G401 (cell line): ENCODE results near the gene RETREG2. TPM values are rescaled to one million over a fixed set of nuclear protein-coding genes. Genes with fewer than 3 reads are reported as not detected.
A peak's percentile ranks its signal among the peaks of the same experiment; 100 is the strongest.

ENCODE experiments used
- DNase-seq: peaks from one replicate; pipeline ENCODE4 v3.0.0-alpha.2; 2015; ENCODE audit warnings: low spot score
- in situ Hi-C: cut with HindIII; loops from 2 replicates; pipeline ENCODE4 v1.10.0; 2016; ENCODE audit warnings: low sequenced_read_pairs, mixed read lengths
- total RNA-seq: library from RNA; depleted of rRNA; stranded (reverse); fragments of >200 nt; shearing (Covaris generic); gene quantifications from 2 replicates; pipeline ENCODE4 v1.2.3, GENCODE V29; 2014; rRNA removed

Gene RETREG2
- total RNA-seq, result 55.4 and 64.6 TPM in 2 replicates

GRCh38 chr2:219177552-219178376 is at the start of gene RETREG2:
Gene RETREG2, plus strand, starts transcription at chr2:219178275. Its CDS starts 78 bp downstream, at chr2:219178353.
- peak; percentile 86 for DNase-seq
- in situ Hi-C loops, result no loop called here

GRCh38 chr2:219128396-219128795 is 49.7 kb upstream of the RETREG2 start:
- in situ Hi-C loops, result no loop called here
- no peak for DNase-seq

- in situ Hi-C loops, result no loop called here
- no peak for DNase-seq
Observed at GRCh38 chr2:219129589-219129988, 48.5 kb upstream of the RETREG2 start.

- in situ Hi-C loops, result no loop called here
- no peak for DNase-seq
Observed at GRCh38 chr2:219131327-219131726, 46.7 kb upstream of the RETREG2 start.

- DNase-seq, result no peak
- in situ Hi-C loops, result no loop called here
Observed at GRCh38 chr2:219131744-219132143, 46.3 kb upstream of the RETREG2 start.

- no peak for DNase-seq
- in situ Hi-C loops, result no loop called here
Observed at GRCh38 chr2:219133976-219134375, 44.1 kb upstream of the RETREG2 start.

- DNase-seq, result no peak
- in situ Hi-C loops, result no loop called here
Observed at GRCh38 chr2:219140722-219141121, 37.4 kb upstream of the RETREG2 start.

- in situ Hi-C loops, result no loop called here
Observed at GRCh38 chr2:219142329-219142728, 35.7 kb upstream of the RETREG2 start.

GRCh38 chr2:219149667-219150066 is 28.4 kb upstream of the RETREG2 start:
- in situ Hi-C loops, result no loop called here
- DNase-seq, result no peak

More at GRCh38 chr2:219142329-219142728, 35.7 kb upstream of the RETREG2 start:
- DNase-seq, result no peak

- DNase-seq, result peak; percentile 82
- in situ Hi-C loops, result no loop called here
Observed at GRCh38 chr2:219155054-219155644, 22.9 kb upstream of the RETREG2 start.

- DNase-seq, result no peak
- in situ Hi-C loops, result no loop called here
Observed at GRCh38 chr2:219157396-219157795, 20.7 kb upstream of the RETREG2 start.

- DNase-seq, result no peak
- in situ Hi-C loops, result no loop called here
Observed at GRCh38 chr2:219158025-219158424, 20.1 kb upstream of the RETREG2 start.

- in situ Hi-C loops, result no loop called here
- DNase-seq, result no peak
Observed at GRCh38 chr2:219158586-219158985, 19.5 kb upstream of the RETREG2 start.

GRCh38 chr2:219159771-219160185 is 18.3 kb upstream of the RETREG2 start:
- no peak for DNase-seq
- in situ Hi-C loops, result no loop called here

GRCh38 chr2:219160186-219161017 is 17.7 kb upstream of the RETREG2 start, which contains the start of gene NHEJ1:
Gene NHEJ1, minus strand, starts transcription at chr2:219160815. Its CDS starts 2,453 bp downstream, at chr2:219158362.
- peak; percentile 96 for DNase-seq
- in situ Hi-C loops, result no loop called here

- in situ Hi-C loops, result no loop called here
Observed at GRCh38 chr2:219161097-219161496, 17.0 kb upstream of the RETREG2 start.

GRCh38 chr2:219163156-219163555 is 14.9 kb upstream of the RETREG2 start:
- no peak for DNase-seq
- in situ Hi-C loops, result no loop called here

More at GRCh38 chr2:219161097-219161496, 17.0 kb upstream of the RETREG2 start:
- DNase-seq, result no peak

GRCh38 chr2:219165058-219165911 is 12.8 kb upstream of the RETREG2 start:
- in situ Hi-C loops, result no loop called here
- no peak for DNase-seq

- in situ Hi-C loops, result no loop called here
- no peak for DNase-seq
Observed at GRCh38 chr2:219167997-219168396, 10.1 kb upstream of the RETREG2 start.
